GM18873 (cell line): Measurements from ENCODE around the gene ST6GALNAC5.

ENCODE experiments used
- ATAC-seq: cut with Tn5 transposase; IDR thresholded peaks from one replicate; pipeline ENCODE4 v1.9.1; 2021; ENCODE audit warnings: mild to moderate bottlenecking, moderate library complexity, moderate number of reproducible peaks; ENCODE audit not compliant: unreplicated experiment, low FRiP score

The ST6GALNAC5 gene

DNA sequence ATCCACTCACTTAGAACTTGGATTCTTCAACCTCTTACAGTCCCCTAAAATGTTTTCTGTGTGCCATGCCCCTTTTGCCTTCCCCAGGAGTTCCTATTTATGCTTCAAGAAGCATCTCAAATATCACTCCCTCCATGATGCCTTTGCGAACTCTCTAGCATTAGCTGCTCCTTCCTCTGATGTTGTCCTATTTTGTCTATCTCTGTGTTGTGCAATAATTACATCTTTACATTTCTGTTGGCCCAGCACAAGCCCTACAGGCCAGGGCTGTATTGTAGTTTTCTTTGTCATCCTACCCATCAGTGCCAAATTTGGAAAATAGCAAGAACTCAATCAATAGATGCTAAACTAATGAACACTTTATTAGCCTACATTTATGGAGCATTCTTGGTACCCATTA, 125.8 kb downstream of the ST6GALNAC5 start:
- no peak for ATAC-seq

DNA sequence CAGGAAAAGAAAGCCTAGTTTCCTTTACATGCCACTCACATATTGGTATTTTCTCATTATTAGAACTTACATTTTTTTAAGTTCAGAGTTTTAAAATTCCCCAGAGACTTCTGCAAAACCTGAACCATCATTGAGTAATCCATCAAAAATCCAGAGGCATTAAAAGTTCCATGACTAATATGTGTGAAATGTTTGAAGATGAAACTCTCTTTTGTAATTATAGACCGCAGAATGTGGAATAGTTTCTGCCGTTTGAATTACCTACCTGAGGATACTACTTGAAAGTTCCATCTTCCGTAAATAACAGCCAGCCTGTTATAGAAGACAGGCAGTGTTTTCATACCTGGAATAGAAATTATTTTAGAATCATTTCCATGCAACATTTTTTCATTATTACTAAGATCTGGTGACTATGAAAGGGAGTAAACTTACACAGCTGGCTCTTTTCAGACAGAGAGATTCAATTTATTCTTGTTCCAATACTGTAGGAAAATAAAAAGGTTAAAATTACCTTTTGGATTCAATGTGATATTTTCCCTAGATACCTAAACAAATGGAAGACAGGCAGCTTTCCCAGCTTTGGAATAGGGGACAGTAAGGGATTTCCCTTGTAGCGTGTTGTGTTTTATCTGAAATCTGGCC, 131.4 kb downstream of the ST6GALNAC5 start:
- ATAC-seq, result no peak

- ATAC-seq, result no peak
Measured at GRCh38 chr1:77007675-77008074, 140.4 kb downstream of the ST6GALNAC5 start.

DNA sequence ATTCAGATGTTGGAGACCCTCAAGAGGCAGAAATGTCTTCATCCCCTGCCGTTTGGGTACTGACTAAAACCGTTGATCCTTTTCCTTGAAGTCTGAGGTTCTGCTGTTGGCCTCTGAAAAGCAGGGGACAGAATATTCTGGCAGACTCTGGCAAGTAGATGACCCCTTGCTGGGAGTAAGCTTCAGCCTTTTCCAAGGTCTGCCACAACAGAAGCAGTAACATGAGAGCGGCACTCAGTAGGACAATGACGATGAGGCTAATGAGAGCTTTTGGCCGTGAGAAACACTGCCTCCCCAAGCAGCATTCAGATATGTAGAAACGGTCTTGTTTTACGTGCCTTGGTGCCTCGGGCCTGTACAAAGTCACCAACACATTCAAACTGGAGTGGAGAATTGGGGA, 143.7 kb downstream of the ST6GALNAC5 start:
- ATAC-seq, result no peak

DNA sequence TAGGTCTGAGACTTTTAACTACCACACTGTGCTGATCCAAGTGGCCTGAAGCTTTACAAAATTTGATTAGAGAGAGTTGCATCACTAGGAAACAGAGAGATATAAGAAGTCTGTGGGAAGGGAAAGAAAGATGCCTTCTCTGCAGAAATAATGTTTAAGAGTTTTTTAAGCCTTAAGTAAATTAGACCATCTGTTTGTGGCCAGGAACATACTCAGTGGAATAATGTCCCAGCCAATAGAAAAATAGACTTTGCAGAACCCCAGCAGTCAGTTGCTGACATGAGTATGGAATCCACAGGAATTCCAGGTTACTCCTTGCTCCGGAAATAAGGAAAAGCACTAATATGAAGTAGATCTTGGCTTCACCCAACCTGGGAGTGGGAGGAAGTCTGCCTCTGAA, 144.8 kb downstream of the ST6GALNAC5 start:
- no peak for ATAC-seq

- ATAC-seq, result no peak
Measured at GRCh38 chr1:77014073-77014788, 147.0 kb downstream of the ST6GALNAC5 start.

DNA sequence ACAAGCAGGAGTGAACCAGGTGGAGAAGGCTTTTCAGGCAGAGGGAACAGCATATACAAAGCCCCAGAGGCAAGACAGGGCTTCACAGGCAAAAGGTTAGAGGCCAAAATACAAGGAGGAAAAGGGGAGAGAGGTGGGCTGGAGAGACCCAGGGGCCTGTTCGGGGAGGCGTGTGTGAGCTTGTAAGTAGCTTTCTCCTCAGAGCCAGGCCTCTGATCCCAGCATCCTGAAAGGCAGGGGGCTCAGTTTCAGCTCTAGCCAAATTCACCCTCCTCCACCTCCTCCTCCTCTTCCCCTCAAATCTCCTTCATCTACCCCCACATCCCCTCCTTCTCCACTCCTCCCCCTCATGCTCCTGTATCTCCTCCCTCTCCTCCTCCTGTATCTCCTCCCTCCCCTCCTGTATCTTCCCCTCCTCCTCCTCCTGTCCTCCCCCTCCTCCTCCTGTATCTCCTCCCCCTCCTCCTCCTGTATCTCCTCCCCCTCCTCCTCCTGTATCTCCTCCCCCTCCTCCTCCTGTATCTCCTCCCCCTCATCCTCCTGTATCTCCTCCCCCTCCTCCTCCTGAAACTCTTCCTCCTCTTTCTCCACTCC, 148.6 kb downstream of the ST6GALNAC5 start:
- ATAC-seq, result no peak

DNA sequence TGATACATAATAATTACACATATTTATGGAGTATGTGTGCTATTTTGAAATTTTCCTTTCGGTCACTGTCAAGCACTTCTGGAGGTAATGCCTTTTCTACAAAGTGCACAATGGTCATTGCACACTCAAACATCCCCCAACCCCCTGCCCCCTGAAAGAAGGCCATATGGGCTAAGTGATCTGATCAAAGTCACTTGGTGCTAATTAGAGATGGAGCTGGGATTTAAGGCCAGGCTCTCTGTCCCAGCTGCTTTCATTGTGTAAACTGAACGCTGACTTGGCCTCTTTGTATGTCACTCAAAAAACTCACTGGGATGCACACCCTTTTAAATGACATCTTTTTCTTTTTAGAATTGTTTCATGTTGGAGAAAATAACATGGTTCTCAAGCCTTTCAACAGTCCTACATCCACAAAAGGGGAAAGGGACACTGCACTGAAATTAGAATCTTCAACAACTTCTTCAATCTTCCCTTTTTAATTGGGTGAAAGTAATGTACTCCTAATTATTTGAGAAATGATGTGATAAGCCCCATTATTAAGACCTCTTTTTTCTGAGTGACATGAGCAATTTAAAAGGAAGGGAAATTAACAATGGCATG, 149.2 kb downstream of the ST6GALNAC5 start:
- ATAC-seq, result no peak

DNA sequence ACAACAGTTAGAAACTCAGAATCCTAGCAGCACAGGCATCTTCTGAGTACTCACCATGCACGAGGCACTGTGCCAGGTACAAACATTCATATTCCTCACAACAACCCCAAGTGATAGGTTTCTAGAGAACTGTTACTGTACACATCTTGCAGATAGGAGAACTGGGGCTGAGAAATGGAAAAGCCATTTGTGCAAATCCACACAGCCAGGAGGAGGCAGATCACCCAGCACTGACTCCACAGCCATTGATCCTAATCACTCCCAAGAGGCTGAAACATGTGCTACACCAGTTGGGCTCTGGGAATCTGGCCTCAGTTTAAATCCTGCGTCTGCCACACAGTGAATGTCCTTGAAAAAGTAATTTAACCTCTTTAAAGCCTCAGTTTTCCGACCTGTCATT, 151.0 kb downstream of the ST6GALNAC5 start:
- no peak for ATAC-seq

- ATAC-seq, result no peak
Measured at GRCh38 chr1:77018761-77019160, 151.5 kb downstream of the ST6GALNAC5 start.

DNA sequence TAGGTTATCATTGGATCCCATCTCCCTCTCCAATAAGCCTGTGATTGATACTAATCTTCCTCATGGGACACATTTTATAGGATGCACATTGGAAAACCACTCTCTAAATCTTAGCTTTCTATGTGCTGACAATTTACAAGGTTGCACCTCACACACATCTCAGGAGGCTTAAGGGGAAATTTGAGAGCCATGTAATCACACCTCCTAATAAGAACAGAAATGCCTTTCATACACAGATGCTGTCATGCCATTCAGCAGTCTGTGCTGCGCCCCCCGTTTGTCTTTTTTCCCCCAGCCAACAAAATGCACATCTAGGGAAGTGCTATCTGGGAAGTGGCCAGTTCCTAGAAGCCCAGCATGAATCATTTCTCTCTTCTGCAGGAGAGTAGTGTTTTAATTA, 154.5 kb downstream of the ST6GALNAC5 start:
- ATAC-seq, result no peak

GRCh38 chr1:77024500-77024899, 157.2 kb downstream of the ST6GALNAC5 start:
- no peak for ATAC-seq

- no peak for ATAC-seq
Measured at GRCh38 chr1:77025599-77025998, 158.3 kb downstream of the ST6GALNAC5 start.

GRCh38 chr1:77026135-77026534, 158.9 kb downstream of the ST6GALNAC5 start:
- no peak for ATAC-seq

- ATAC-seq, result no peak
Measured at GRCh38 chr1:77026640-77027039, 159.4 kb downstream of the ST6GALNAC5 start.

DNA sequence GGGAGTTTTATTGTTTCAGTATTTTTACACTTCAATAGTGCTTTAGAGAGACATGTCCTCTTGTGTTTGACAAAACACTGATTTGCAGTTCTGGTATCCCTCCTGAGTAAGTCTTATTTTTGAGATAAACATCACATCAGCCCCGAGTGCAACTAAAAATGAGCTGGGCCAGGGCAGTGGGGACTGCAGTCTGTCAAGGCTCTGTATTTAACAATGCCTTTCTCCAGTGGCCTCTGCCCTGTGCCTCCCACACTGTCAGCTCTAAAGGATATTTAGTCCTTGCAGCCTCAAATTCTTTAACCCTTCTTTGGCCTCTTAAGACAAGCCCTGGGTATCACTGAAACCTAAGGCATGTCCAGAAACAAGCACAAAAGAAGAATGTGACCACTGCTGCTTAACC, 160.6 kb downstream of the ST6GALNAC5 start:
- no peak for ATAC-seq

- ATAC-seq, result no peak
Measured at GRCh38 chr1:77030401-77031105, 163.3 kb downstream of the ST6GALNAC5 start.

DNA sequence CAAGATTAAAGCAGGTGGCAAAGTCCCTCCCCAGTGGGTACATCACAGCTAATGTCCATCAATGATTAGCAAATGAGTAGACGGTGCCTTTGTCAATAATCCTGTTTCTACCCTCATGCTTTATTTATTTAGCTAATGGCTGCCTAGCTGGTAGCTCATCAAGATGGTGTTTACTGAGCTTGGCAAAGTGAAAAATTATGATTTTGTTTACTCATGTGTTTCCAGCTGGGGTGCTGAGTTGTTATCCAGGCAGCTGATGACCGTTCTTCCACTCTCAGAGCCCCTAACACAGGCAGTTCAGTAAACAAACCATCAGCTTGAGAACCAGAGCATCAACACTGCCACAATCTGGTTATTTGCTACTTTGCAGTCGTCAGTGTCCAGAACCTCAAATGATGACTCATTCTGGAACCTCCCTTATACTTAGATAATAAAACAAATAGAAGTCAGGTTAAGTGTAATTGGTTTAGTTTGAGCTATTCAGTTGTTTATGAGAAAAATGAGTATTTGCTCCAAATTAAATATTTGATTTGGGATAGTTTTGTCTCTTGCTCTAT, 163.9 kb downstream of the ST6GALNAC5 start:
- no peak for ATAC-seq

DNA sequence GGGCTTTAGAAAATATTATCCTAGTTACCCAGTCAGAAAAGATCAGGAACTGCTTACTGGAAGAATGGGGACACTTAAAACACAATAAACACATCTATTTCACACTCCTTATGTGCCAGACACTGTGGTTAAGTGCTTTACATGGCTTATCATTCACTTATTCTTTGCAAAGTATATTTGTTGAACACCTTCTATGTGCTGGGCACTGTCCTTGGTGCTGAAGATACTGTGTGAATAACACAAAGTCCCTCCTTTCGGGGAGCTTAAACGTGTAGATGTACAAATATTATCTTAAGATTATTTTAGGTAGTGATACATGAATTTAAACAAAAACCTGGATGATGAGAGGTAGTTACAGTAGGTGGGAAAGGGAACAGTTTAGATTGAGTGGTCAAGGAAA, 169.3 kb downstream of the ST6GALNAC5 start:
- no peak for ATAC-seq

GRCh38 chr1:77037038-77037437, 169.8 kb downstream of the ST6GALNAC5 start:
- no peak for ATAC-seq

GRCh38 chr1:77038000-77038399, 170.7 kb downstream of the ST6GALNAC5 start:
- no peak for ATAC-seq
